MV-4-11 (cell line): ENCODE results near the gene HNMT.
A peak's percentile ranks its signal among the peaks of the same experiment; 100 is the strongest.
"Not testable (repeated sequence)": the region's sequence is repeated elsewhere in the genome, so short reads cannot be mapped to it uniquely, and the experiment has no call there.

Experiments used
- DNase-seq: peaks from one replicate; lab custom pipeline; 2025; lab: John Stamatoyannopoulos, UW

Gene HNMT

DNA sequence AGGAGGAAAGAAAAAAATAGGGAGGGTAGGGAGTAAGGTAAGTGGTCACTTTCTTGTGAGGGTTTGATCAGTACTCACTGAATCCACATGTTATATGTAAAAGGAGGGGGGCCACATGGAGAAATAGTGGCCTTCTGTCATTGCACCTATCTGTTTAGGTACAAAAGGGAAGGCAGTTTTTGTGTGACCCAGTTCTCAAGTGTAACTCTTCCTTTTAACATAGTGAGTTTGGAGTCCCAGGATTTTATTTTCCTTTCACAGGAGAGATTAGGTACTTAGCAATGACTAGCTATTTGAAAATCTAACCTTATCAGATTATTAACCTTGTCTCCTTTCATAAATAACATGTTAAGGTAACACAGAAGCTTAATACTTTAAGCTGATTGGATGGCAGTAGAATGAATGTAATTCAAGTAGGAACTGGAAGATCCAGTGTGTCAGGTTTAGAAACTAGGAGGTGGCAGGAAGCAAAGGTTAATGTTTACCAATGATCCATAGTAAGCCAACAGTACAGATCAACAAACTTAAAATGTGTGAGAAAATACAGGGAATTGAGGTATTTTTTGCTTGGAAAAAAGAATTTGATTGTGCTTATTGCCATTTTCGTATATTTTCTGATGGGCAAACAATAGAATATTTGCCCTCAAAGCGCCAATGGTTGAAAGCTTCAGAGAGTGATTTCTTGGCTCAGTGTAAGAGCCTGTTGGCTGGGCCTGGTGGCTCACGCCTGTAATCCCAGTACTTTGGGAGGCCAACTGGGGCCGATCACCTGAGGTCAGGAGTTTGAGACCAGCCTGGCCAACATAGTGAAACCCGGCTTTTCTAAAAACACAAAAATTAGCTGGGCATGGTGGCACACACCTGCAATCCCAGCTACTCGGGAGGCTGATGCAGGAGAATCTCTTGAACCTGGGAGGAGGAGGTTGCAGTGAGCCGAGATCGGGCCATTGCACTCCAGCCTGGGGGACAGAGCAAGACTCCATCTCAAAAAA, 11.3 kb downstream of the HNMT start:
- DNase-seq: no peak

- no peak for DNase-seq
Measured at GRCh38 chr2:137976274-137976673, 12.0 kb downstream of the HNMT start.

DNA sequence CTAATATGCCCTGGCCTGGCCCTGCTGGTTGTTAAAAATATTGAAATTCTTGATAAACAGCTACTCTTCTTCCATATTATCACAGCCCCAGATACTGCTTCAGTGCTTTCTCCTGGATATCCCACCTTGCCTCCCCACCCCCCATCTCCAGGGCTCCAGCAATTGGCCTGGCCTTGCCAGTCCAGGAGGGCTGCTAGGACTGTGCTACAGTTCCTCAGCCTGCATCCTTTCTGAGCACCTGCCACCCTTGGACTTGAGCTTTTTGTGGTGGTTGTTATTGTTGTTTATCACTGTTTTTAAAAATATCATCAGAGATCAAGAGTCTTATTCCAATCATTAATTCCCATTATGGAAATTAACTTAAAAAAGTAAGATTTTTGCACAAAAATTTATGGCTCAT, 13.5 kb downstream of the HNMT start:
- no peak for DNase-seq

DNA sequence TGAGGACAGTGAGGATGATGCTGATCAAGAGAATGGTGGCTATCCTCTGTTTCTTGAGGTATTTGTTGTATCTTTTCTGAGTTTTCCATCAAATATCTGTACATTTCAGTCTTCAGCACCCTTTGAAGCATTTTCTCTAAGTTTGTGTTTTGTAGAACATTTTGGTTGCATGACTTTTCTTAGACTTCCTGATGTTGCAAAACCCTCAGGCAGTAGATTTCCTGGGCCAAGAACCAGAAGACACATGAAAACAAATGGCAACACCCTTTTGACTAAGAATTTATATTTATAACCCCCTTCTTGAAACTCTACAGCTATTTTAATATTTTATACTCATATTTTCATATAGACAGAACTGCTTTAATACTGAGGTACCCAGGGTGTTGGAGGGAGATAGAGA, 16.2 kb downstream of the HNMT start:
- peak; percentile 54 for DNase-seq

GRCh38 chr2:137981112-137981656, 16.9 kb downstream of the HNMT start:
- DNase-seq: peak; percentile 87

GRCh38 chr2:137983581-137983980, 19.3 kb downstream of the HNMT start:
- DNase-seq: no peak

- no peak for DNase-seq
Measured at GRCh38 chr2:137986268-137986667, 22.0 kb downstream of the HNMT start.

GRCh38 chr2:137987011-137987410, 22.7 kb downstream of the HNMT start:
- no peak for DNase-seq

GRCh38 chr2:137991078-137991477, 26.8 kb downstream of the HNMT start:
- DNase-seq: no peak

- no peak for DNase-seq
Measured at GRCh38 chr2:137992039-137992646, 27.9 kb downstream of the HNMT start.

GRCh38 chr2:137993715-137994476, 29.6 kb downstream of the HNMT start:
- DNase-seq: not testable (repeated sequence)

GRCh38 chr2:137995368-137995767, 31.1 kb downstream of the HNMT start:
- DNase-seq: not testable (repeated sequence)

DNA sequence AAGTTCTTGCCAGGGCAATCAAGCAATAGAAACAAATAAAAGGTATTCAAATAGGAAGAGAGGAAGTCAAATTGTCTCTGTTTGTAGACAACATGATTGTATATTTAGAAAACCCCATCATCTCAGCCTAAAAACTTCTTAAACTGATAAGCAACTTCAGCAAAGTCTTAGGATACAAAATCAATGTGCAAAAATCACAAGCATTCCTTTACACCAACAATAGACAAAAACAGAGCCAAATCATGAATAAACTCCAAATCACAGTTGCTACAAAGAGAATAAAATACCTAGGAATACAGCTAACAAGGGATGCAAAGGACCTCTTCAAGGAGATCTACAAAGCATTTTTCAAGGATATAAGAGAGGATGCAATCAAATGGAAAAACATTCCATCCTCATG, 31.9 kb downstream of the HNMT start:
- DNase-seq: not testable (repeated sequence)

GRCh38 chr2:137997733-137998132, 33.5 kb downstream of the HNMT start:
- DNase-seq: no peak

DNA sequence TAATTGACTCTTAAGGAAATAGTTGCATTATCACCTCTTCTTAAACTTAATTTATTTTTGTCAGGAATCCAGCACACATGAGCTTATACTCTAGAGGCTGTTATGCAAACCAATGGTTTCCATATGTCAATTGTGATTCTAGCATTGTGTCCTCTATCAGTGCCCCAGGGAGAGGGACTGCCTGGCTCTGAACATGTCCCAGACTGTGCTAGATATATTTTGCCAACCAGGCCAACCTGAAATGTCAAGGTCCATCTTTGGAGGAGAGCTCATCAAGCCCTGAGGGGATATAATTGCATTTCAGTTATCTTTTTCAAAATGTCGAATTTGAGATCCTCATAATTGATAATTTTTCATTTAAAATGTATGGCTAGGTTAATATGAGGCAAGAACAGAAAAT, 34.2 kb downstream of the HNMT start:
- DNase-seq: no peak

- no peak for DNase-seq
Measured at GRCh38 chr2:137999273-137999672, 35.0 kb downstream of the HNMT start.

DNA sequence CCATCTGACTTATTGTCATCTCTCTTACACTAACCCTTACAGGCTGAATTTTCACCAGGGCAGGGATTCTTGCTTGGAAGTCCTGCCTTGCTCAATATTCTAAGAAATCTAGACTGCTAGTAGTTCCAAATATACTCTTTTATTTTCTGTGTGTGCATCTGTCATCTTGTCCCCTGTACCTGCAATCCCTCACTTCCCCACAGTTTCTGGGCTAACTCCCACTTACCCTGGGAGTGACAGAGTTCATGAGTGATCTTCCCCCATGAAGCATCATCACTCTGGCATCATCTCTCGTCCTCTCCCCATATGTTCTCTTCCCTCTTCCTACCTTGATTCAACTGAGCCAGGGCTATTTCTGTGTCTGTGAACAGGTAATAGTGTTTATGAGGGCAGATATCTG, 35.7 kb downstream of the HNMT start:
- DNase-seq: no peak

- no peak for DNase-seq
Measured at GRCh38 chr2:138000796-138001195, 36.5 kb downstream of the HNMT start.

GRCh38 chr2:138003411-138003810, 39.1 kb downstream of the HNMT start:
- DNase-seq: peak; percentile 26

DNA sequence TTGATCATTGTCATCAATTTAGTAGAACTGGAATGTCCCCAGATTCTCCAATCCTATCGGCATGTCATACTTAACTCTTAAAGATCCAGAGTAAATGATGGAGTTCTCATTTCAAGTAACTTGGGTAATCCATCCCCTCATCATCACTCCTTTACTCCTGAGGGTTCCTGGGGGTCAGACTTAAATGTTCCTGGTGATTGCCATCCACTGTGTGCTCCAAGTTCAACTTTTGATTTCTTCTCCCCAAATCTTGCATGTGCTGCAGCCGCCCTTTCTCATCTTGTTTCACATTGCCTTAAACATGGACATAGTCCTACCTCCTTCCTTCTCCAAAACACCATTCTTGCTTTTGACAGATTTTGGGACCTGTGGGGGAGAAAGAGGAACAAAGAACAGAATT, 43.2 kb downstream of the HNMT start:
- DNase-seq: no peak

- DNase-seq: no peak
Measured at GRCh38 chr2:138009622-138010021, 45.3 kb downstream of the HNMT start.

DNA sequence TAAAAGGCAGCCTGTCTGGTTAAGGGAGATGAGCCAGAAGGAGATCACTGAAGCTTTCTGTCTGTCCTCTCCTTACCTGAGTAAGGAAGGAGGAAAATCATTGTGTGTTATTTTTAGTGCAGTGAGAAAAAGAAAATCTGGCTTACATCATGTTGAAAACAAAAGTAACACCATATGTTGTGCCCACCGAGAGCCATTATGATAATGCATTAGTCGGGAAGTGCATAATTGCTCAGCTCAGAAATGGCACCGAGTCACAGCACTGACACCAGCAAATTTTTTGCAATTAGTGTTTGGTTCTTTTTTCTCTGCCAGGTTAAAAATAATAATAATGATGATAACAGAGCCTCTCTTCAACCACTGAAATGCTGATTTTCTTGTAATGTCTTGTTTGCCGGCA, 46.6 kb downstream of the HNMT start:
- DNase-seq: no peak
